ENCODE measurements around the gene UPP2. TPM values are rescaled to one million over a fixed set of nuclear protein-coding genes. Genes with fewer than 3 reads are reported as not detected.

UPP2 gene
- total and polyA plus RNA-seq, 2 of the 8 experiments (the other 6 are each of a cell fraction or from before 2014, with no cell fraction given), result not detected

GRCh38 chr2:158142568-158143332, 41.1 kb downstream of the UPP2 start:
- Histone ChIP-seq H3K23me2 (ENCODE audit: low read depth, low read length) (no peaks in the 10 kb centered on the region), H3K36me3 (ENCODE audit: control insufficient read depth in 2 of 4, insufficient read depth in 4 of 4, low read length in 3 of 4) (no peaks in the 10 kb centered on the region; a peak in 1 of 8 replicates), H3K27me3 (replicated peaks in 1 of 4; ENCODE audit: control insufficient read depth in 3 of 4, extremely low read depth in 1 of 4, insufficient read depth in 3 of 4, low read length in 3 of 4) (no peaks in the 10 kb centered on the region), H4K20me1 (replicated peaks in 1 of 2; ENCODE audit: control insufficient read depth in 1 of 2, insufficient read depth in 2 of 2, low read length in 2 of 2) (no peaks in the 10 kb centered on the region), H3K4me1 (replicated peaks in 1 of 4; ENCODE audit: control insufficient read depth in 3 of 4, insufficient read depth in 4 of 4, low read length in 3 of 4) (no peaks in the 10 kb centered on the region), H2AK5ac (ENCODE audit: low read depth, low read length) (no peak overlapping the region), H4K91ac (replicated peaks; ENCODE audit: insufficient read length, low read length) (no peak overlapping the region), H3K18ac (ENCODE audit: extremely low read depth, low read length) (no peak overlapping the region), H3K27ac (ENCODE audit: low read depth, low read length) (no peak overlapping the region), H4K5ac (ENCODE audit: insufficient read length, low read depth, low read length) (no peak overlapping the region), H3K9me3 (ENCODE audit: insufficient read depth in 2 of 2, low read depth in 1 of 2, low read length in 1 of 2) (no peaks in the 10 kb centered on the region), H3K79me2 (ENCODE audit: control insufficient read depth in 1 of 2, insufficient read depth in 2 of 2, low read length in 2 of 2) (no peaks in the 10 kb centered on the region), H2BK12ac (ENCODE audit: low read depth, low read length) (no peak overlapping the region), H2BK15ac (ENCODE audit: low read length) (no peak overlapping the region), H2BK120ac (replicated peaks; ENCODE audit: low read depth, low read length) (no peak overlapping the region), H3K56ac (replicated peaks; ENCODE audit: insufficient read length, low read depth, low read length) (no peak overlapping the region), H3K14ac (ENCODE audit: insufficient read length) (no peak overlapping the region), H2BK20ac (ENCODE audit: low read length) (no peak overlapping the region), H3K23ac (ENCODE audit: insufficient read length) (no peak overlapping the region), H3K9ac (replicated peaks in 1 of 4; ENCODE audit: extremely low read depth in 1 of 4, low read depth in 3 of 4, low read length in 3 of 4) (no peak overlapping the region), H2BK5ac (ENCODE audit: low read depth, low read length) (no peak overlapping the region), H3K4ac (replicated peaks; ENCODE audit: insufficient read length, low read depth, low read length) (no peak overlapping the region), H4K8ac (ENCODE audit: extremely low read depth, insufficient read depth, low read length) (no peak overlapping the region), H3K79me1 (ENCODE audit: low read depth, low read length) (no peaks in the 10 kb centered on the region), H2AFZ (ENCODE audit: low read length) (no peak overlapping the region), H3K4me2 (ENCODE audit: insufficient read depth in 1 of 2, low read depth in 2 of 2, low read length in 2 of 2) (no peak overlapping the region), H3K4me3 (ENCODE audit: extremely low read depth in 1 of 4, insufficient read depth in 2 of 4, low read depth in 3 of 4, low read length in 4 of 4) (no peak overlapping the region)
- WGBS, 2 experiments (ENCODE audit: extremely low coverage in 1 of 2, insufficient coverage in 1 of 2, insufficient read length in 1 of 2, insufficient replicate concordance in 2 of 2, low coverage in 1 of 2, low lambda C conversion rate in 2 of 2, missing lambda C conversion rate in 1 of 2), result 88% methylated on average over 6 of the region's 6 CpGs; no CpG with 5 or more reads in 1 of the 2 experiments
- CTCF ChIA-PET (ENCODE audit: partially characterized antibody), result interaction anchor here (0.8 to 1.4 kb wide), 2 partner anchors 22 to 107 kb away, joined by 4 read pairs; no protein-coding TSS in a partner anchor
- POLR2A ChIA-PET (ENCODE audit: partially characterized antibody), result no interaction called here
- no peak for DNase-seq (ENCODE audit: low read depth in 1 of 2, low spot score in 2 of 2)
- no peak for FAIRE-seq
- TF ChIP-seq ATF3 (IDR thresholded peaks at IDR 0.05; ENCODE audit: insufficient read depth, low read depth, low read length) (no peak), POU5F1 (IDR thresholded peaks at IDR 0.05; ENCODE audit: low read depth, low read length) (no peak), TAF7 (optimal IDR thresholded peaks at IDR 0.05; ENCODE audit: borderline replicate concordance, low read depth, low read length) (no peak), SIRT6 (IDR thresholded peaks at IDR 0.05; ENCODE audit: low read length) (no peak), BACH1 (IDR thresholded peaks at IDR 0.05; ENCODE audit: low read length) (no peak), SP2 (IDR thresholded peaks at IDR 0.05; ENCODE audit: low read length) (no peak)
